Peyer's patch (tissue), 4 donors: ENCODE data around the gene CHRNE. TPM values are rescaled to one million over a fixed set of nuclear protein-coding genes. Genes with fewer than 3 reads are reported as not detected.
A peak's percentile ranks its signal among the peaks of the same experiment; 100 is the strongest.

Experiments
- DNase-seq, 3 donors: peaks; one replicate each; pipeline ENCODE4 v3.0.0-alpha.2; 2017 to 2019
- H3K27ac ChIP-seq, 4 donors: fragments of 200-600 bp; sonication (generic); one replicate each; pipeline ENCODE4 v1.5.1; 2016 to 2019
- H3K27me3 ChIP-seq, 2 donors: fragments of 200-600 bp; sonication (generic); one replicate each; pipeline ENCODE4 v1.5.1; 2019
- H3K36me3 ChIP-seq, 3 donors: fragments of 200-600 bp; sonication (generic); one replicate each; pipeline ENCODE4 v1.5.1; 2016 to 2019
- H3K4me1 ChIP-seq, 4 donors: fragments of 200-600 bp; sonication (generic); one replicate each; pipeline ENCODE4 v1.5.1; 2016 to 2019
- H3K4me3 ChIP-seq, 4 donors: fragments of 200-600 bp; sonication (generic); 1 replicate in 3 of 4; 2 replicates in 1 of 4; pipeline ENCODE4 v1.5.1; 2016 to 2019; ENCODE audit warnings: mild to moderate bottlenecking in 1 of 4
- H3K9me3 ChIP-seq, 4 donors: fragments of 200-600 bp; sonication (generic); one replicate each; pipeline ENCODE4 v1.5.1; 2016 to 2019; ENCODE audit warnings: mild to moderate bottlenecking in 1 of 4
- POLR2A ChIP-seq, 2 donors: fragments of 450-650 bp; IDR thresholded peaks; one replicate each; pipeline ENCODE4 v1.5.1; 2017; ENCODE audit warnings: antibody characterized with exemption in 2 of 2, mild to moderate bottlenecking in 2 of 2, moderate library complexity in 2 of 2
- total RNA-seq, 4 donors: library from RNA; depleted of rRNA; stranded (reverse); fragments of >200 nt; gene quantifications; one replicate each; pipeline ENCODE4 v1.1.0, GENCODE V29; 2016
- TF ChIP-seq, protein P1 (sequence below), 6 experiments: fragments of 450-650 bp in 4 of 6; fragments of 200-600 bp in 2 of 6; sonication (generic) in 1 of 6; IDR thresholded peaks; one replicate each; pipeline ENCODE4 v1.5.1; 2017 to 2019; ENCODE audit warnings: antibody characterized with exemption in 6 of 6, mild to moderate bottlenecking in 3 of 6, moderate library complexity in 1 of 6

Gene CHRNE
- total RNA-seq = not detected

DNA sequence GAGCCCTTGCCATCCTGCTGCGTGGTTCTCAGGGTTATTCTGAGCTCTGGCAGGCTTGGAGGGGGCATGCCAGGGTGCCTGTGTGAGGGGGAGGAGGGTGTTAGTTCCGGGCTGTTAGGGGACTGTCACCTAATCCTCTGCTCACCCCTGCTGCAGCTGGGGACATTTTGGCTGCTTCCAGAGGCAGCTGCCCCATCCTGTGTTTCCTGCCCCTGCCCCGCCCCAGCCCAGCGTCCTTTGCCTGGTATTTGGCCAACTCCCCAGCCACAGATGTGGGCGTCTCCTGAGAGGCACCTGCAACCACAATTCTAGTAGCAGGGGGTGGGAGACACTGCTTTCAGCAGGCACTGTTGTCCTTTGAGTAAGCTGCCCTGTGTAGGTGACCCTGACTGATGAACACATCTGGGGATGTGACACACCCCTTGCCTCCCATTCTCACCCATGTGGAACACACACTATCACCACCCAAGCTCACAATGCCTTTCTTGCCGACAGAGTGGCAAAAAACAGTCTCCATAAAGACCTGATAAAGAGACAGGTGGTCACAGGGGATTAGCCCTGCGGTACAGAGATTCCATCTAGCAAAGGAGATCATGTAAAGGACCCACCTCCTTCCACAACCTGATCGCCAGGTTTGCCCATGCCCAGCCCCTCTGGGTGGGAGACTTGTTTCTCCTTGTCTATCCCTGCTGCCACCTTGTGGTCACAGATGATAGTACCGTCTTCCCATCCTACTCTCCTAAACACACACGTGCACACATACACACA is at the start of gene CHRNE:
Gene CHRNE, minus strand, starts transcription at position 48 of the 768 bp plus-strand sequence. Its CDS starts 35 bp downstream, at position 13.
- no peak within 1 kb of the TSS for H3K4me3 ChIP-seq
- peak in 2 of 3 donors; percentile 92 to 95 for DNase-seq
- H3K27me3 ChIP-seq = no peaks in the 10 kb centered on the region
- peaks cover 0 to 33% (median 18%) of the 10 kb centered on the region in 4 donors for H3K4me1 ChIP-seq
- peak within 1 kb of the TSS in 3 of 4 donors; percentile 25 to 46 (median 29) for H3K27ac ChIP-seq
- no peaks in the 10 kb centered on the region for H3K36me3 ChIP-seq
- no peak for TF ChIP-seq POLR2A (IDR thresholded peaks at IDR 0.05)
- TF ChIP-seq, protein P1, sequence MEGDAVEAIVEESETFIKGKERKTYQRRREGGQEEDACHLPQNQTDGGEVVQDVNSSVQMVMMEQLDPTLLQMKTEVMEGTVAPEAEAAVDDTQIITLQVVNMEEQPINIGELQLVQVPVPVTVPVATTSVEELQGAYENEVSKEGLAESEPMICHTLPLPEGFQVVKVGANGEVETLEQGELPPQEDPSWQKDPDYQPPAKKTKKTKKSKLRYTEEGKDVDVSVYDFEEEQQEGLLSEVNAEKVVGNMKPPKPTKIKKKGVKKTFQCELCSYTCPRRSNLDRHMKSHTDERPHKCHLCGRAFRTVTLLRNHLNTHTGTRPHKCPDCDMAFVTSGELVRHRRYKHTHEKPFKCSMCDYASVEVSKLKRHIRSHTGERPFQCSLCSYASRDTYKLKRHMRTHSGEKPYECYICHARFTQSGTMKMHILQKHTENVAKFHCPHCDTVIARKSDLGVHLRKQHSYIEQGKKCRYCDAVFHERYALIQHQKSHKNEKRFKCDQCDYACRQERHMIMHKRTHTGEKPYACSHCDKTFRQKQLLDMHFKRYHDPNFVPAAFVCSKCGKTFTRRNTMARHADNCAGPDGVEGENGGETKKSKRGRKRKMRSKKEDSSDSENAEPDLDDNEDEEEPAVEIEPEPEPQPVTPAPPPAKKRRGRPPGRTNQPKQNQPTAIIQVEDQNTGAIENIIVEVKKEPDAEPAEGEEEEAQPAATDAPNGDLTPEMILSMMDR (IDR thresholded peaks at IDR 0.05) = peak; percentile 61 to 83 (median 78)
- H3K9me3 ChIP-seq = no peaks in the 10 kb centered on the region

DNA sequence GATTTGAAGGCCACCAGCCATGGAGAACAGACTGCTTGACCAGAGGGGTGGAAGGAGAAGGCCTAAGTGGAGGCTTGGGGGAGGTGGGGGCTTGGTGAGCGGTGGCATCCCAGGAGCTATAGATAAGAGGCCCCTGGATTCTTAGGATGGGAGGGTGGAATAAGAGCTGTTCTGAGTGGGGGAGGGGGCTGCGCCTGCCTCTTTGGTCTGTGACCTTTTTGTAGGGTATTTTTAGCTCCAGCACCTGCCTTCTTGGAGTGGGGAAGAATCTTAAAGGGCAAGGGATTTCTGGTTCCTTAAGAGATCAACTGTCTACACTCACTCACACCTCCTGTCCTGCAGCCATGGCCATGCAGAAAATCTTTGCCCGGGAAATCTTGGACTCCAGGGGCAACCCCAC is 48.6 kb upstream of the CHRNE start:
- Histone ChIP-seq H3K27ac (no peak overlapping the region), H3K4me3 (no peak overlapping the region), H3K4me1 (peaks cover 4 to 16% (median 10%) of the 10 kb centered on the region in 4 donors), H3K9me3 (no peaks in the 10 kb centered on the region), H3K27me3 (no peaks in the 10 kb centered on the region), H3K36me3 (peaks cover 0 to 1% (median 0%) of the 10 kb centered on the region in 3 donors)
- DNase-seq = no peak
- no peak for TF ChIP-seq POLR2A (IDR thresholded peaks at IDR 0.05)
- TF ChIP-seq, protein P1 (IDR thresholded peaks at IDR 0.05) = no peak

DNA sequence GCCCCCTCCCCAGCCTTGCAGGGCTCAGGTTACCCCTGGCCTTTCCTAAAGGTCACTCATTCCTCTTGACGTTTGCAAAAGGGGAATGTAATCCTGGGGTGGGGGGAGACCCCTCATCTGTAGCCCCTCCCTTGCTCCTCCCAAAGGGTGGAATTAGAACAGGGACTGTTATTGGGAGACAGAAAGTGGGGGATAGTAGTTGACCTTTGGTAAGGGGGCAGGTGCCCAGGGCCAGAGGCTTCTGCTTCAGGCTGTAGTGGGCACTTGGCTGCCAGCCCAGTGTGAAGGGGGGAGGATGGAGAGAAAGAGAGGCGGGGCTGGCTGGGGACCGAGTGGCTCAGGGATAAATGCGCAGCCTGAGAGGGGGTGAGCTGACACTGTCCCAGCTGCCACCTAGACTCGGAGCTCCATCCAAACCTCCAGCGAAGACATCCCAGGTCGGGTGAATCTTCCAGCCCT is 47.9 kb upstream of the CHRNE start, which contains the start of gene ENO3:
Gene ENO3, plus strand, starts transcription at position 374 of the 459 bp plus-strand sequence. CDS start 711 bp downstream, outside the sequence.
- peaks cover 0 to 9% (median 0%) of the 10 kb centered on the region in 3 donors for H3K36me3 ChIP-seq
- H3K27me3 ChIP-seq = no peaks in the 10 kb centered on the region
- DNase-seq = no peak
- peak within 1 kb of the TSS; percentile 96 to 99 (median 98) for H3K27ac ChIP-seq
- no peaks in the 10 kb centered on the region for H3K9me3 ChIP-seq
- H3K4me3 ChIP-seq = peak within 1 kb of the TSS; percentile 95 to 100 (median 98)
- peaks cover 4 to 23% (median 16%) of the 10 kb centered on the region in 4 donors for H3K4me1 ChIP-seq
- no peak for TF ChIP-seq POLR2A (IDR thresholded peaks at IDR 0.05)
- TF ChIP-seq, protein P1 (IDR thresholded peaks at IDR 0.05) = no peak

DNA sequence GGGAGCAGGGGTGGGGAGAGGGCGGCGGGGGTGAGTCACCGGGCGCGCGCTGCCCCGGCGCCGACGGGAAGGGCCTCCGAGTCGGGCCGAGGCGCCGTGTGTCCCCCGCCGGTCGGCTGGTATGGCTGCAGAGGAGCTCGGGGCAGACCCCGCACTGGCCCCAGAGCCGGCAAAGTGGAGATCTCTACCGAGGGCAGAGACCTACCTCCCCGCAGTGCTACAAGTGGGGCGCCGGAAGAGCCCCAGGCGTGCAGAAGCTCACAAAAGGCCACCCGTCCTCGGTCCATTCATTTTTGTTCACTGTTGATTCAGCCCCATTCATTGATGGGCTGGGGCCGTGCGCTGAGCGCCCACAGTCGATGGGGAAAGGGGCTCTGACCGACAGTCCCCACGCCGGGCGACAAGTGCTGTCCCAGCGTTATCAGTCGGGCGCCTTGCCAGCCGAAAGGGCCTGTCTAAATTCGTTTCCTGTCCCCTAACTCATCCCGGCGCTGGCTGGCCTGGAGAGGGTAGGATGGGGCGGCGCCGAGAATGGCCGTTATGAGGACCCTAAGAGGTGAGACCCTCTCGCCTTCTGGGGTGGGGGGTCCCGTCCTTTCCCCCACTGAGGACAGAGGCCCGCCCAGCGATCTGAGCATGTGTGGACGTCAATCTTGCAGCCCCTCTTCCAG is 47.3 kb upstream of the CHRNE start:
- Histone ChIP-seq H3K4me3 (peak overlapping the region; percentile 95 to 100 (median 98)), H3K27ac (peak overlapping the region; percentile 96 to 99 (median 98)), H3K36me3 (peaks cover 0 to 14% (median 0%) of the 10 kb centered on the region in 3 donors), H3K27me3 (no peaks in the 10 kb centered on the region), H3K9me3 (no peaks in the 10 kb centered on the region), H3K4me1 (peaks cover 4 to 29% (median 22%) of the 10 kb centered on the region in 4 donors)
- peak; percentile 51 to 76 (median 73) for DNase-seq
- TF ChIP-seq, protein P1 (IDR thresholded peaks at IDR 0.05) = no peak
- TF ChIP-seq POLR2A (IDR thresholded peaks at IDR 0.05) = peak in 1 of 2 donors; percentile 38

DNA sequence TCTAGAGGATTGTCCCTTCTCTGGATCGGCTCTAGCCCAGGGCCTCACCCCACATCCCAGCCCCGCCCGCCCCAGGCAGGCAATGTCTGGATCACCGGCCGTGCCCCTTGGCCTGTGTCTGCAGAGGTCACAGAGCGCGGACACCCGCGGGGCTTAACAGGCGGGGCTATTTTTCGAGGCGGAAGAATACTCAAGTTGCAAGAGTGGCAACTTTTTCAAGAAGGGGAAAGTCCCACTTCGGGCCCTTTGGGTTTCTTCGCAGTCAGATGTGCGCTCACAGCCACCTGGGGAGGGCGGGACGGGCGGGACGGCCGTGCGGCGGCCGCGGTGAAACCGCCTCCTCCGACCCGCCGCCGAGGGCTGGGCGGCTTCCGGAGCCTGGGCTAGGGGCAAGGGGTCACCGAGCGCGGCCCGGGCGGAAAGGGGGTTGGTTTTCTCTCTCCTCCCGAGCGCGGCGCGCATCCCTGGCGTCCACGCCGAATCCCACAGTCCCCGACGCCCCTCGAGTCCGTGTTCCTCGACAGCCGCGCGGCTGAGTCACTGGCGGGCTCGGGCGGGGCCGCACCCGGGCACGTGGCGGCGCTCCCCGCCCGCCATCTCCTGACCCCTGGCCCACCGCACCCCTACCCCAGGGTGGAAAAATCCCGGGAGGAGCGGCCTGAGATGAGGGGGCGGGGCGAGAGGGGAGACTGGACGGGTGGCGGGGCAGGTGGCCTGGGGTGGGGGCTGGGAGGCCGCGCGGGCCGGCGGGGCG is 46.6 kb upstream of the CHRNE start:
- Histone ChIP-seq H3K9me3 (no peaks in the 10 kb centered on the region), H3K27me3 (no peaks in the 10 kb centered on the region), H3K27ac (peak overlapping the region; percentile 96 to 99 (median 98)), H3K4me3 (peak overlapping the region; percentile 95 to 100 (median 98)), H3K4me1 (peaks cover 4 to 36% (median 28%) of the 10 kb centered on the region in 4 donors), H3K36me3 (peaks cover 0 to 20% (median 0%) of the 10 kb centered on the region in 3 donors)
- TF ChIP-seq, protein P1 (IDR thresholded peaks at IDR 0.05) = peak in 1 of 6 experiments; percentile 5
- TF ChIP-seq POLR2A (IDR thresholded peaks at IDR 0.05) = peak in 1 of 2 donors; percentile 42
- DNase-seq = peak; percentile 74 to 94 (median 91)
